Measurements from ENCODE around the gene CPTP.

Gene CPTP

DNA sequence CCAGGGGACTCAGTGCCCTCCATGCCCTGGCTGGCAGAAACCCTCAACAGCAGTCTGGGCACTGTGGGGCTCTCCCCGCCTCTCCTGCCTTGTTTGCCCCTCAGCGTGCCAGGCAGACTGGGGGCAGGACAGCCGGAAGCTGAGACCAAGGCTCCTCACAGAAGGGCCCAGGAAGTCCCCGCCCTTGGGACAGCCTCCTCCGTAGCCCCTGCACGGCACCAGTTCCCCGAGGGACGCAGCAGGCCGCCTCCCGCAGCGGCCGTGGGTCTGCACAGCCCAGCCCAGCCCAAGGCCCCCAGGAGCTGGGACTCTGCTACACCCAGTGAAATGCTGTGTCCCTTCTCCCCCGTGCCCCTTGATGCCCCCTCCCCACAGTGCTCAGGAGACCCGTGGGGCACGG is 3.7 kb downstream of the CPTP start:
- TF ChIP-seq, protein P1, sequence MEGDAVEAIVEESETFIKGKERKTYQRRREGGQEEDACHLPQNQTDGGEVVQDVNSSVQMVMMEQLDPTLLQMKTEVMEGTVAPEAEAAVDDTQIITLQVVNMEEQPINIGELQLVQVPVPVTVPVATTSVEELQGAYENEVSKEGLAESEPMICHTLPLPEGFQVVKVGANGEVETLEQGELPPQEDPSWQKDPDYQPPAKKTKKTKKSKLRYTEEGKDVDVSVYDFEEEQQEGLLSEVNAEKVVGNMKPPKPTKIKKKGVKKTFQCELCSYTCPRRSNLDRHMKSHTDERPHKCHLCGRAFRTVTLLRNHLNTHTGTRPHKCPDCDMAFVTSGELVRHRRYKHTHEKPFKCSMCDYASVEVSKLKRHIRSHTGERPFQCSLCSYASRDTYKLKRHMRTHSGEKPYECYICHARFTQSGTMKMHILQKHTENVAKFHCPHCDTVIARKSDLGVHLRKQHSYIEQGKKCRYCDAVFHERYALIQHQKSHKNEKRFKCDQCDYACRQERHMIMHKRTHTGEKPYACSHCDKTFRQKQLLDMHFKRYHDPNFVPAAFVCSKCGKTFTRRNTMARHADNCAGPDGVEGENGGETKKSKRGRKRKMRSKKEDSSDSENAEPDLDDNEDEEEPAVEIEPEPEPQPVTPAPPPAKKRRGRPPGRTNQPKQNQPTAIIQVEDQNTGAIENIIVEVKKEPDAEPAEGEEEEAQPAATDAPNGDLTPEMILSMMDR (IDR thresholded peaks at IDR 0.05), result no peak

DNA sequence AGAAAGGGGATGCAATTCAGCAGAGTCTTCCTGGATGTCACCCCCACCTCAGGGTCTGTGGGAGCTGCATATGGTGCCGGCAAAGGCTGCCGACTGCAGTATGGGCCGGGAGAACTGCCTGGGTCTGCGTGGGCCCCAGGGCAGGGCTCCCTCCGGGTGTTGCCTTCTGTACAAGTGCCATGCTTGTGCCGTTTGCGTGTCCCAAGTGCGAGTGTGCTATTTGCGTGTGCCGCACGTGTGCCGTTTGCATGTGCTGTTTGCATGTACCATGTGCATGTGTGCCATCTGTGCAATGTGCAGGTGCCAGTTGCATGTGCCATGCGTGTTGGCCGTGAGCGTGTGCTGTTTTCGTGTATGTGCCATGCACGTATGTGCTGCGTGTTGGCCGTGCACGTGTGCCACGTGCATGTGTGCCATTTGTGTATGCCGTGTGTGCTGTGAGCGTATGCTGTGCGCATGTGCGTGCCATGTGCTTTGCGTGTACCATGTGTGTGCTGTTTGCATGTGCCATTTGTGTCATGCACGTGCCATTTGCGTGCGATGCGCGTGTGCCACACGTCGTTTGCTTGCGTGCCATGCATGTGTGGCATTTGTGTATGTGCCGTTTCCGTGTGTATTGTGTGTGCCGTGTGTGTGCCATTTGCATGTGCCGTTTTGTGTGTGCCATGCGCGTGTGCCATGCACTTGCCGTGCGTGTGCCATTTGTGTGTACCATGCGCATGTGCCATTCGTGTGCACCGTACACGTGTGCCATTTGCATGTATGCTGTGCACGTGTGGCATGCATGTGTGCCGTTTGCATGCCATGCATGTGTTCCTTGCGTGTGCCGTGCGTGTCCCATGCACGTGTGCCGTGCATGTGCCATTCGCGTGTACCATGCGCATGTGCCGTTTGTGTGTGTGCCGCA is 5.0 kb downstream of the CPTP start:
- TF ChIP-seq, protein P1 (IDR thresholded peaks at IDR 0.05), result no peak

DNA sequence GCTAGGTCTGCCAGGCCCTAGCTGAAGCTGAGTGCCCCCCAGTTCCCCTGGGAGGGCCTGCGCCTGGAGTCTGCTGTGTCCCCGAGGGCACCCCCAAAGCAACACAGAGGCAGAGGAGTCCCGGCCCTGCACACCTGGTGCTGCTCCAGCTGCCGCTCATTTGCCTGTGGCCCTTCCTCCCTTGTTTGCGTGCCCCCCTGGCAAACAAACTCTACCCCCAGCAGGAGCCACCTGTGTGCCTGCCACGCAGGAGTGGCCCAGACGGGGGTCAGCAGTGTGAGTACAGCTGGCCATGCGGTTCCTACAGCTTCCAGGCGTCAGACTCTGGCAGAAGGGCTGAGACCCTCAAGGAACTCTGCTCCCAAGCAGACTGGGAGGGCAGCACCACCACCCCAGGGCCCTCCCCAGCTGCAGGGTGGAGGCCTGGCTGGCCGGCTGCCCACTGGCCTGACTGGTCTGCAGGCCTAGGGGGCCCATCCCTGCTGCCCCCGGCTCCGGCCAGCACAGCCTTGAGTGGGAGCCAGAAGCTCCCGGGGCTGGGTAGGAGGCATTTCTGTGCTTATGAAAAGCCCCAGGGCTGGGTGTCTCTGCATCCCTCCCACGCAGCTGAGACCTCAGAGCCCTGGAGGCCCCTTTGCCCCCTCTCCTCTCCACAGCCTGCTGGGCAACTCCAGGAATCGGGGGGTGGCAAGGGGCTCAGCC is 5.9 kb downstream of the CPTP start:
- TF ChIP-seq, protein P1 (IDR thresholded peaks at IDR 0.05), result no peak

DNA sequence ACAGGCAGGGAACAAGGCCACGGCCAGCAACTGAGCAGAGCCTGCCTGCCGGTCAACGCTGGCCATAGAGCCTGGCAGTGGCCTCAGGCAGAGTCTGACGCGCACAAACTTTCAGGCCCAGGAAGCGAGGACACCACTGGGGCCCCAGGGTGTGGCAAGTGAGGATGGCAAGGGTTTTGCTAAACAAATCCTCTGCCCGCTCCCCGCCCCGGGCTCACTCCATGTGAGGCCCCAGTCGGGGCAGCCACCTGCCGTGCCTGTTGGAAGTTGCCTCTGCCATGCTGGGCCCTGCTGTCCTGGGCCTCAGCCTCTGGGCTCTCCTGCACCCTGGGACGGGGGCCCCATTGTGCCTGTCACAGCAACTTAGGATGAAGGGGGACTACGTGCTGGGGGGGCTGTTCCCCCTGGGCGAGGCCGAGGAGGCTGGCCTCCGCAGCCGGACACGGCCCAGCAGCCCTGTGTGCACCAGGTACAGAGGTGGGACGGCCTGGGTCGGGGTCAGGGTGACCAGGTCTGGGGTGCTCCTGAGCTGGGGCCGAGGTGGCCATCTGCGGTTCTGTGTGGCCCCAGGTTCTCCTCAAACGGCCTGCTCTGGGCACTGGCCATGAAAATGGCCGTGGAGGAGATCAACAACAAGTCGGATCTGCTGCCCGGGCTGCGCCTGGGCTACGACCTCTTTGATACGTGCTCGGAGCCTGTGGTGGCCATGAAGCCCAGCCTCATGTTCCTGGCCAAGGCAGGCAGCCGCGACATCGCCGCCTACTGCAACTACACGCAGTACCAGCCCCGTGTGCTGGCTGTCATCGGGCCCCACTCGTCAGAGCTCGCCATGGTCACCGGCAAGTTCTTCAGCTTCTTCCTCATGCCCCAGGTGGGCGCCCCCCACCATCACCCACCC is 6.7 kb downstream of the CPTP start, which contains the start of gene TAS1R3:
Gene TAS1R3, plus strand, starts transcription at position 213 of the 898 bp plus-strand sequence. Its CDS starts 66 bp downstream, at position 279.
- TF ChIP-seq, protein P1 (IDR thresholded peaks at IDR 0.05), result no peak

DNA sequence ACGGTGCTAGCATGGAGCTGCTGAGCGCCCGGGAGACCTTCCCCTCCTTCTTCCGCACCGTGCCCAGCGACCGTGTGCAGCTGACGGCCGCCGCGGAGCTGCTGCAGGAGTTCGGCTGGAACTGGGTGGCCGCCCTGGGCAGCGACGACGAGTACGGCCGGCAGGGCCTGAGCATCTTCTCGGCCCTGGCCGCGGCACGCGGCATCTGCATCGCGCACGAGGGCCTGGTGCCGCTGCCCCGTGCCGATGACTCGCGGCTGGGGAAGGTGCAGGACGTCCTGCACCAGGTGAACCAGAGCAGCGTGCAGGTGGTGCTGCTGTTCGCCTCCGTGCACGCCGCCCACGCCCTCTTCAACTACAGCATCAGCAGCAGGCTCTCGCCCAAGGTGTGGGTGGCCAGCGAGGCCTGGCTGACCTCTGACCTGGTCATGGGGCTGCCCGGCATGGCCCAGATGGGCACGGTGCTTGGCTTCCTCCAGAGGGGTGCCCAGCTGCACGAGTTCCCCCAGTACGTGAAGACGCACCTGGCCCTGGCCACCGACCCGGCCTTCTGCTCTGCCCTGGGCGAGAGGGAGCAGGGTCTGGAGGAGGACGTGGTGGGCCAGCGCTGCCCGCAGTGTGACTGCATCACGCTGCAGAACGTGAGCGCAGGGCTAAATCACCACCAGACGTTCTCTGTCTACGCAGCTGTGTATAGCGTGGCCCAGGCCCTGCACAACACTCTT is 7.6 kb downstream of the CPTP start:
- TF ChIP-seq, protein P1 (IDR thresholded peaks at IDR 0.05), result no peak

DNA sequence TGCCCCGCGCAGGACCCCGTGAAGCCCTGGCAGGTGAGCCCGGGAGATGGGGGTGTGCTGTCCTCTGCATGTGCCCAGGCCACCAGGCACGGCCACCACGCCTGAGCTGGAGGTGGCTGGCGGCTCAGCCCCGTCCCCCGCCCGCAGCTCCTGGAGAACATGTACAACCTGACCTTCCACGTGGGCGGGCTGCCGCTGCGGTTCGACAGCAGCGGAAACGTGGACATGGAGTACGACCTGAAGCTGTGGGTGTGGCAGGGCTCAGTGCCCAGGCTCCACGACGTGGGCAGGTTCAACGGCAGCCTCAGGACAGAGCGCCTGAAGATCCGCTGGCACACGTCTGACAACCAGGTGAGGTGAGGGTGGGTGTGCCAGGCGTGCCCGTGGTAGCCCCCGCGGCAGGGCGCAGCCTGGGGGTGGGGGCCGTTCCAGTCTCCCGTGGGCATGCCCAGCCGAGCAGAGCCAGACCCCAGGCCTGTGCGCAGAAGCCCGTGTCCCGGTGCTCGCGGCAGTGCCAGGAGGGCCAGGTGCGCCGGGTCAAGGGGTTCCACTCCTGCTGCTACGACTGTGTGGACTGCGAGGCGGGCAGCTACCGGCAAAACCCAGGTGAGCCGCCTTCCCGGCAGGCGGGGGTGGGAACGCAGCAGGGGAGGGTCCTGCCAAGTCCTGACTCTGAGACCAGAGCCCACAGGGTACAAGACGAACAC is 8.3 kb downstream of the CPTP start:
- TF ChIP-seq, protein P1 (IDR thresholded peaks at IDR 0.05), result no peak
